HFF-Myc (cell line): ENCODE data around the gene IL34.

ENCODE experiments used
- DNase-seq: peaks from one replicate; pipeline ENCODE4 v3.0.0-alpha.2; 2011; ENCODE audit warnings: low read depth; ENCODE audit errors: extremely low read depth
- H3K4me3 ChIP-seq: replicated peaks from 2 replicates; pipeline ENCODE4 v1.5.1; 2011; ENCODE audit warnings: low read depth, mild to moderate bottlenecking, control low read depth, low read length
- CTCF ChIP-seq: IDR thresholded peaks from 2 replicates; pipeline ENCODE4 v1.5.1; 2012; ENCODE audit warnings: mild to moderate bottlenecking, low read depth, low read length, control low read depth; ENCODE audit errors: missing control alignments

IL34 gene

GRCh38 chr16:70659953-70660671, 13.8 kb downstream of the IL34 start:
- DNase-seq = no peak
- H3K4me3 ChIP-seq = no peak overlapping the region
- no peak for TF ChIP-seq CTCF

DNA sequence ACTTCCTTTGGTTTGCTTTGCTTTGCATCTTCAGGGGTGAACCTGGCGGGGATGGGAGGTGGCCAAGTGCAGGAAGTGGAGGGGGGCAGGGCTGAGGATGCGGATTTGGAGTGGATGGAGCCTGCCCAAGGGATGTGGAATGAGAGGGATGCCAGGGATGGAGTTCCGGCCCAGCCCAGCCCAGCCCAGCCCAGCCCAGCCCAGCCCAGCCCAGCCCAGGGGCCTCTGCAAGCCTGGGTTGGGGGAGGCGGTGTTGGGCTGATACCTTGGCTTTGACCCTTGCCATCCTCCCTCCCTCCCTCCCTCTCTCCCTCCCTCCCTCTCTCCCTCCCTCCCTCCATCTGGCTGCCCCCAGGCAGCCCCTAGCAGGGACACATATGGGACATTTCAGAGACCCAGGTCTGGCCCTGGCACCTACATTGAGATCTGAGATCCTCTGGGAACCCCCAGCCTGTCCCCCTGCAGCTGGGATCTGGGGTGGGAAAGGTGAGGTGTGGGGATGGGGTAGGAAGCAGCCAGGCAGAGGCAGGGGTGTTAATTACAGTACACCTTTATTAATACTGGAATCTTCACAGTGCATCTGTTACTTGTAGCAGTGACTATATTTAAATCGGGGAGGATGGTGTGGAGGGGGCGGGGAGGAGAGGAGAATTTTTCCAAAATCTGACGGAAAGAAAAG, 14.5 kb downstream of the IL34 start:
- H3K4me3 ChIP-seq = no peak overlapping the region
- no peak for TF ChIP-seq CTCF
- no peak for DNase-seq

- no peak overlapping the region for H3K4me3 ChIP-seq
- no peak for TF ChIP-seq CTCF
- DNase-seq = no peak
Observed at GRCh38 chr16:70661534-70661917, 15.2 kb downstream of the IL34 start.

- no peak for TF ChIP-seq CTCF
- H3K4me3 ChIP-seq = no peak overlapping the region
- no peak for DNase-seq
Observed at GRCh38 chr16:70661918-70662641, 15.7 kb downstream of the IL34 start.

- no peak for TF ChIP-seq CTCF
- no peak overlapping the region for H3K4me3 ChIP-seq
- no peak for DNase-seq
Observed at GRCh38 chr16:70662991-70663523, 16.7 kb downstream of the IL34 start.

DNA sequence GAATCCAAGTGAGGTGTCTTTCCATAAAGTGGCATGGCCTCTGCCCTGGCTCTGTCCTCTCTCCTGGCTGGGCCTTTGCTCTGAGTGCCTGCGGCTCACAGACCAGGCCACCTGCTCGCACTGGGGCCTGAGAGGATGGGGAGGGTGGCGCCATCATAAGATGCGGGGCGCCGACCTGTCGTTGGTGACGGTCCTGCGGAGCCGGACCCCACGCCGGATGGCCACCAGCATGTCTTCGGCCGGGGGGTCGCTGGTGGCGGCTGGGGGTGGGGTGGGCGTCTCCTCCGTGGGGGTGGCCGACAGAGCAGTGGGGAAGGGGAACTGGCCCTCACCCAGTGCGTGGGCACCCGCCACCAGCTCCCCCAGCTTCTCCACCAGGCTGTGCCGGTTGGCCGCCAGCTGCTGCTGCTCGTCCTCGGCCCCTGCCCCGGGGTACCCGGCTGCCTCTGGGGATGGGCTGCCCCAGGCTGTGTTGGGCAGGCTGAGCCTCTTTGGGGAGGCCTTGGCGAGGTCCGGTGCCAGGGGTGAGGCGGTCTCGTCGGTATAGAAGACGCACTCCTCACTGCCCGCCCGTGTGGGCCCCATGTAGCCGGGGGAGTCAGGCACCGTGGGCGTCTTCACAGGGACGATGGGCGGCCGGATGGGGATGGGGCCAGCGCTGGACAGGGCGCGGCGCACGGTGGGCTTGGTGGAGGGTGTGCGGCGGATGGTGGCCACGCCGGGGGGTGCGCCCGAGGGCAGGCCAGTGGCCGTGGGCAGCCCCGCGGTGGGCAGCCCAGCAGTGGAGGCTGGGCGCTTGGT, 17.4 kb downstream of the IL34 start:
- no peak overlapping the region for H3K4me3 ChIP-seq
- DNase-seq = no peak
- TF ChIP-seq CTCF = no peak
